GM21619 (cell line): ENCODE data around the gene ACP3.
A peak's percentile ranks its signal among the peaks of the same experiment; 100 is the strongest.

ENCODE experiments used
- ATAC-seq: cut with Tn5 transposase; IDR thresholded peaks from one replicate; pipeline ENCODE4 v1.9.1; 2021; ENCODE audit not compliant: unreplicated experiment

The ACP3 gene

DNA sequence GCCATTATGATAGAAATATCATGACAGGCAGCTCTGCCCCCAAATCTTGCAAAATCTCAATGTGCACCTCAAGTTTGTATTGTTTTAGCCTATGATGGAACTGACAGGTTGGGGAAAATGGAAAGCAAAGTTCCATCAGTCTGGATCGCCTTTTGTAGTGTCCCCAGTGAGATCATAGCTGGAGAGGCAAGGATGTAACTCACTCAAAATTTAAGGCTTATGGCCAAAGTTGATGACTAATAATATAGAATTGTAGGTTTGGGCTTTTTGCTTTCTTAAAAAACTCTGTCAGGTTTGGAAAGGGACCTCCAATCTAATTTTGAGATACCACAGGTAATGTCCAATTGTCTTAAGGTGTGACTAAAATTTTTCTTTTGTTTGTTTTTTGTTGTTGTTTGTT is 1.4 kb upstream of the ACP3 start:
- ATAC-seq: no peak

DNA sequence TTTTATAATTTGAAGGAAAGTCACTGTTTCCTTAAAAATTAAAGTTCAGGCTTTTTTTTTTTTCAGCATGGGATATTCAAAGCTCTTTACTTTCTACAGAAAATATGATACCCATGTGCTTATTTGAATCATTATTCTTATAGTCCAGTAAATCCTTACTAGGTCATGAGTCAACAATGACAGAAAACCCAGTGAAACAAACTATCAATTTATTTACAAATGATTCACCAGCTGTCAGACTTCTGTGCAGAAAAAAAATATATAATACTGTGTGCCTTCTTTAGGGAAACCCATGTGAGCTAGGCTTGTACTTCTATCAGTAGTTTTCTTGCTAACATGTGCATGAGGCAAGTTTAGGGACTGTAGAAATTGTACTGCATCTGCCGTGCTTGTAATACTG is 1.2 kb downstream of the ACP3 start:
- ATAC-seq: no peak

DNA sequence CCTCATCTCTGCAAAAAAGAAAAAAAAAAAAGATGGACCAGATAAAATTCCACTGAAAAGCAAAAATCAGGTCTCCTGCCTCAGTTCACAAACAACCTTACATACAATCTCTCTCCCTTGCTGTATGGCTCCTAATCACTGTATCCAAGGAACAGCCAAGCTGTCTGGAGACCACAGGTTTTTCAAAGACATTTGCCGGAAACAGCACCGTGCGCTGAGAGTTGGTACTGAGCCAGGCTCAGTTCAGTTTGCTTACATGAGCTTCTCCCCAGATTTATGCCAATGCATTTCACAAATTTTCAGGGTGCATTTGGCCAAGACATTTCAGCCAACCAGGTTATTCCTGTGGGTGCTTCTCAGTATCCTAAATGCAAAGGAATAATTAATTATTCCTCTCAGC is 4.1 kb downstream of the ACP3 start:
- no peak for ATAC-seq

DNA sequence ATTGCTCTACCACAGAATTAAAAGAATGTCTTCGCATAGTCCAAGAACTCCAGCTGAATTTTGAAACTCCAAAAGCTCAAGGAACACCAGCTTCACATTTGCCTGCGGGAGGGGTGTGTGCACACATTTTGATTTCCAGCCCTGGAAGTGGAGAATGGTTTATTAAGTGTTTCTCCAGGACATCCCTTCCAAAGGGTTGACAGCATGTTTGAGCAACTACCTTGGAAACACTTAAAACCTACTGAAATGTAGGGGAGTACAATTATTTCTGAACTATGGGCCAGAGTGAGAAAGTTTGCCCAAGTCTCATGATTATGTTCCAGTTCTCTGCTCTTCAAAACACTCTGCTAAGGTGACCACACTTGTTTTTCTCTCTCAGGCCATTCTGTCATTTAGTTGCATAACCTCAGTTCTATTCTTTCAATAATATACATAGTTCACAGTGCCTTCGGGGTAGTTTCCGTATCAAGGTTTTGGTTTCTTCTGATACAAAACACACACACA is 7.9 kb downstream of the ACP3 start:
- no peak for ATAC-seq

DNA sequence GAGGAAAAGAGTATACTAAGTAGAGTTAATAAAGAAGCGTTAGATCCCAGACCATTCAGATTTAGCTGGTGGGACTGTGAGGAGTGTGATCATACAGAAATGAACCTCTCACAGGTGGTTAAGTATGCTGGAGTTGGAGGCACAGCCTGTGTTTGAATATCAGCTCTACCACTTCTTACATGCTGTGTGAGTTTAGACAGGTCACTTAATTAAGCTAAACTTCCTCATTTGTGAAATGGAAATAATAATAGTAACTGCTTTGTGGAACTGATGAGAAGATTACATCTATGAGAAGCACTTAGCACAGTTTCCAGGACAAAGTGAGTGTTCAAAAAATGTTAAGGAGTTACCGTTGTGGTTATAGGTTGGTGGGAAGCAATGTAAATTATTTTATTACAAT is 8.4 kb downstream of the ACP3 start:
- peak; percentile 23 for ATAC-seq

DNA sequence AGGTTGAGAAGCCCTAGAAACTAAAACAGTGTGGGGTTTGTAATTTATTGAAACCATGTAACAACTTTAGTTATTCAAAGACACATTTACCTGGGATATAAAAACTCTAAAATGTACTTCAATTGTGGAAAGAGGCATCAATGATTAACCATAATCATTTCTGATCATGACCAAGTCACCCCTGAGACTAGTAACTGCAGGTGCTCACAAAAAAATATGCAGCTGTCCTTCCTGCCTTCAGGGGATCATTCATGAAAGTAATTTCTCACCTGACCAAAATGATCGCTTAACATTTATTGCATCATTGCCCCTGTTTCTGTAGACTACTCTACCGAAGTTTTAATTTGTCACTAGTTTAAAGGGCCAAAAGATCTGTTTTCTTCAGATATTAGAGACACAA is 9.0 kb downstream of the ACP3 start:
- peak; percentile 59 for ATAC-seq

DNA sequence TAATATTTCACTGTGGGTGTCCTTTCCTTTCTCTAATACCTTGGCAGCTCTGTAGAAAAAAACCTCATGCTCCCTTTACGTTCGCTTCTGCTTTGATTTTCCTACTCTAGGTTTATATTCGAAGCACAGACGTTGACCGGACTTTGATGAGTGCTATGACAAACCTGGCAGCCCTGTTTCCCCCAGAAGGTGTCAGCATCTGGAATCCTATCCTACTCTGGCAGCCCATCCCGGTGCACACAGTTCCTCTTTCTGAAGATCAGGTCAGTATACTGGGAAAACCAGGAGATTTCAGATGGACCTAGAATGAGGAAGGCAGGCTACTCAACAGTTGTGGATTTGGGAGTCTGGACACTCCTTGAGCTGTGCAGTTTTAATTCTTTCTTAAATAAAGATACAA is 14.9 kb downstream of the ACP3 start:
- ATAC-seq: no peak

DNA sequence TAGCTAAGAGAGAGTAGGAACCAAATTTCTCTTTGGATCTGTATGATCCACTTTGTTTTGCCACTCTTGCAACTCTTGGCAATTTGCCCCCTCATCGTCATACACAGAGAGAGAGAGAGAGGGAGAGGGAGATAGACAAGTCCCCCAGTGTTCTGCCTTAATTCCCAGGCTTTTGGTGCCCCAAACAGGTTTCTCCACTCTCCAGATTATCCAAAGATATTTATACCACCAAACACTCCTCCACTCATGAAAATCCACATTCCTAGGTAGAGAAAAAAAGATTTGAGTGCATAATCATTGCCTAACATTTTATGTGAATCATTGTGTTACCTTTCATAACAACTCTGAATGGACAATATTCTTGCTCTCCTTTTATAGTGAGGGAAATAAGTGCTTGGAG is 15.3 kb downstream of the ACP3 start:
- no peak for ATAC-seq

DNA sequence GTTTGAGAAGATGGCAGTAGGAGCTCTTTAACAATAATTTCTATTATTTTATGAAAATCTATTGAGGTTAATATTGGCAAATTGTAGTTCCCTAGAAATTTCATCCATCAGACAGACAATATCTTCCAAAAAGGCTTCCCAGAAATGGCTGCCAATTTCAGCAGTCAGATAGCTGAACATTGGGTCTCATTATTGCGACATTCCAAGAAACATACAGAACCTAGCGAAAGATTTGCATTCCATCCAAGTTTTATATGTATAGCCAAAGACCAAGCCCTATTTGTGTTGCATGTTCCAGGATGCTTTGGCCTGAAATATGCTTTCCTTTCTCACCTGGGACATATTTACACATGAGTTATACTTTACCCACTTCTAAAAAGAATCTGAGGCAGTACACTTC is 24.5 kb downstream of the ACP3 start:
- no peak for ATAC-seq

DNA sequence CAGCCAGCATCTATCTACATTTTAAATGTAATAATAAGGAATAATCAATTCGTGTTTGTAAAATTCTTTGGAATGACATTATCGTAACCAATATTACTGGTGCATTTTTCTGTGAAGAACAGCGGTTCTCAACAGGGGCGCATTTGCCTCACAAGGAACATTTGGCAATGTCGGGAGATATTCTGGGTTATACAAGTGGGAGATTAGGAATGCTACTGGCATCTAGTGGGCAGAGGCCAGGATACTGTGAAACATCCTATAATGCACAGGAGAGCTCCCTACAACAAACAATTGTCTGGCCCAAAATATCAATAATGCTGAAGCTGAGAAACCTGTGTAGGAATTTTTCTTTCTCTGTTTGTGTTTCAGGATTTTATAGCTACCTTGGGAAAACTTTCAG is 25.0 kb downstream of the ACP3 start:
- no peak for ATAC-seq

DNA sequence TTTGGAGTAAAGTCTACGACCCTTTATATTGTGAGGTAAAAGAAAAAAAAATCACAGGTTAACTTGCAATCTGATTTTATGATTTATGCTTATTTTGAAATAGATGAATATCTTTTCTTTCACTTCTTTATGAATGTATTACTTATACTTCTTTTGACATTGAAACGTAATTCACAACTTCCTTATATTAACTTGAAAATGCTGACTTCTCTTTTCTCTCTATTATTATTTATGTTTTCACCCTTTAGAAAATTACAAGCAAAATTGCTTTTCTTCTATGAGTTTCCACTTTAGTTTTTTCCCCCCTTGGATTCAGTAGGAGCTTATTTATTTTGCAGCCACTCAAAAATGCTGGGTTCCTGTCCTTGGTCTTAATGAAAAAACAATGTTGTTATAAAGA is 25.4 kb downstream of the ACP3 start:
- ATAC-seq: no peak

DNA sequence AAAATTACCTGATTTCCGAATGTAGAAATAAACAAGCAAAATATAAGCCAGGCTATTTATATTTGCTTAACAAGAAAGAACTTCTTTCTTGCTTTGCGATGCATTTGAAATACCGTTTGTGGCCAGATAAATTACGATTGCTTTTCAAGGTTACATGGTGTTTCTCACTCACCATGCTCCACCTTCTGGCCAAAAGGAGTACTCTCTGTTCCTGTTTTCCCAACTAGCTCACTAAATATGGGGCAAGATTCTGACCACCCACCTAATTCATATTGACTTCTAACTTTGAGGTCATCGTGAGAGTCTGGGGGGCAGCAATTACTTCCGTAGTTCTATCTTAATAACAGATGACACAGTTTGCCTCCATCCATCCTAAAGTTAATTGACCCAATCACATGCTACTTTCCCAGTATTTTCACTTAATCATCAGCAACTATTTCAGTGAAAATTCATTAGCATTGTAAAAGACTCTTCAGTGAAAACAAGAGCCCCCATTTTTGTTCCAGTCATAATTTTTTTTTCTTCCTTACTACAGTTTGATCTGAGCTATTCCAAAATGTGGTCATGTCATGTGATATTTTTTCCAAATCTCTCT is 25.9 kb downstream of the ACP3 start:
- peak; percentile 57 for ATAC-seq

DNA sequence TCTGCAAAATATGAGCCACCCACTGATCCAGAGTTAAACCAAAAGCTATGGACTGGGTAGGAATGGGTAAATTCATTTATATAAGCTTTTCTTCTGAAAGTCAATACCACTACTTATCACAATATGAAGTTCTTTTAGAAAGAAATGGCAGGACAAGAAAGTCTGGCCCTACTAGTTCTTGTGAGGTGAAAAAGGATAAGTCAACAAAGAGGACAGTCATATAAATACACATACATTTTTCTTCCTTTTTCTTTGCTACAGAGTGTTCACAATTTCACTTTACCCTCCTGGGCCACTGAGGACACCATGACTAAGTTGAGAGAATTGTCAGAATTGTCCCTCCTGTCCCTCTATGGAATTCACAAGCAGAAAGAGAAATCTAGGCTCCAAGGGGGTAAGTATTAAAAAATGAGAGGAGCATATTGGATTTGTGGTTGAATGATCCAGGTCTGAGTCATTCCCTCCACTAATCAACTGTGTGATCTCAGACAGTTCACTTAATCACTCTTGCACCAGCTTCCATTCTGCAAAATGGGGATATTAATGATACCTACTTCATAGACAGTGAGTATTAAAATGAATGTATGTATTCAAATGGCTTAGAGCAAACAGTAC is 27.6 kb downstream of the ACP3 start:
- ATAC-seq: no peak

DNA sequence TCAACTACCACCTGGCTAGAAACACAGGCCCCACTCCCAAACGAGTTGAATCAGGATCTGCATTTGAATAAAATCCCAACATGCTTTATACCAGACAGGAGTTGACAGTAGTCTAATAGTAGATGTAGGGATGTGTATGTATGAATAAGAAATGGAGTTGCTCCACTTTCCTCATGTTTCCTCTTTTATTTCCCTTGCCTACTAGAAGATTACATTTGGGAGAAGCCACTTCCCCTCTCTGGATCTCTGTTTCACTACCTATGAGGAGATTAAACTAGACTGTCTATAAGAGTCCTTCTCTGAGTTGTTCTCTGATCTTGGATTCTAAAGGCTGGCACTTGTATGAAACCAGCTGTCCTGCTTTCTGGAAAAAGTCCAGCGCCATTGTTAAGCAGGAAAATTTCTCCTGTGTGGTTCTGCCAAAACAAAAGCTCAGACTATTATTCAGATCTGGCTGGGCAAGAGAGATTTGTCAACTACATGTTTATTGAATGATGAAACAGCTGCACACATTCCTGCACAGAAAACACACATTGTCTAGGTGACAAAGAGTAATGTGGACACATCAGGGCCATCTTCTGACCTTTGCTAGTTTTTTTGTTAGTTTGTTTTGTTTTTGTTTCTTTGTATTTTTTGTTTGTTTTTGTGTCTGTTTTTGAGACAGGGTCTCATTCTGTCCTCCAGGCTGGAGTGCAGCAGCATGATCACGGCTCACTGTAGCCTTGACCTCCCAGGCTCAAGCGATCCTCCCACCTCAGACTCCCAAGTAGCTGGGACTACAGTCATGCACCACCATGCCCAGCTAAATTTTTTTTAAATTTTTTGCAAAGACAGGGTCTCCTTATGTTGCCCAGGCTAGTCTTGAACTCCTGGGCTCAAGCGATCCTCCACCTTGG is 29.9 kb downstream of the ACP3 start:
- no peak for ATAC-seq

DNA sequence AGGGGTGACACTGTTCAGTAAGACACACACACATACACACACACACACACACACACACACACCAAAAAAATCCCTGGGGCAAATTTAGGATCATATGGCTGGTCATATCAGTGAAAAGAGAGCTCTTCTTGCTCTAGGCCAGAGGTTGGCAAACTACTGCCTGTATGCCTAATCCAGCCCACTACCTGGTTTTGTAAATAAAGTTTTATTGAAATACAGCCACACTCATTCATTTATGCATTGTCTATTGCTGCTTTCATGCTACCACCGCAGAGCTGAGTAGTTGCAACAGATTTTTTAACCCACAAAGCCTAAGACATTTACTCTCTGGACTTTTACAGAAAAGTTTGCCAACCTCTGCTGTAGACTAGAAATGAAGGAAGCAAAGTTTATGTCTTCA is 30.6 kb downstream of the ACP3 start:
- no peak for ATAC-seq

DNA sequence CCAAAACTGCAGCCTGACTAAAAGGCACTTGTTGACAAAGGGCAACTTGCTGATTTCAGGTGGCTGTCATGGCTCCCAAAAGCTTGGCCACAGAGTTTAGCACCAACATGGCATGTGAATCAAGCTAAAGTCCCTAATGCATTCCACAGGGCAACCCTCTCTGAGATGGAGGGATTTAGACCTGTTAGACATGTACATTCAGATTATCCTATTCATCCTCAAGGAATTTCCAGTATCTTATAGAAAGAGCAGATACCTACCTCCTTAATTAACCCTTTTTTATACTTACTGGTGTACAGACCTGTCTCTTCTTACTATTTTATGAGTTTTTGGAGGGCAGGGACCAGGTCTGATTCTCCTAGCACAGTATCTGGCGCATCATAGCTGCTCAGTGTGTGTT is 31.3 kb downstream of the ACP3 start:
- no peak for ATAC-seq

DNA sequence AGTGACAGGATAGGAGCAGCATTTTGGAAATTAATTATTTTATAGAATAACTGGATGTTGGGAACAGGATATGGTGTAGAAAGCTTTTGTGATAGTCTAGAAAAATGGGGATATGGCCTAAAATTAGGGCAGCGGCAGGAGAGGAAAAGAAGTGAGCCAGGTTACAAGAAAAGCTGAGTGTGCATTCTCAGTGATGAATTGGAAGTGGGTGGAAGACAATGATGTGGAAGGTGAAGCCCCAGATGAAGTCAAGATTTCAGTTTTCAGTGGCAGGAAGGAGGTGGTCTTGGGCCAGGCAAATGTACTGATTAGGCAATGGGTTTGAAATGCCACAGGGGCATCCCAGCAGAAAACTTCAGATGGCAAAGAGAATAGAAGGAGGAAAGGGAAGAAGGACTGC is 33.6 kb downstream of the ACP3 start:
- ATAC-seq: no peak

DNA sequence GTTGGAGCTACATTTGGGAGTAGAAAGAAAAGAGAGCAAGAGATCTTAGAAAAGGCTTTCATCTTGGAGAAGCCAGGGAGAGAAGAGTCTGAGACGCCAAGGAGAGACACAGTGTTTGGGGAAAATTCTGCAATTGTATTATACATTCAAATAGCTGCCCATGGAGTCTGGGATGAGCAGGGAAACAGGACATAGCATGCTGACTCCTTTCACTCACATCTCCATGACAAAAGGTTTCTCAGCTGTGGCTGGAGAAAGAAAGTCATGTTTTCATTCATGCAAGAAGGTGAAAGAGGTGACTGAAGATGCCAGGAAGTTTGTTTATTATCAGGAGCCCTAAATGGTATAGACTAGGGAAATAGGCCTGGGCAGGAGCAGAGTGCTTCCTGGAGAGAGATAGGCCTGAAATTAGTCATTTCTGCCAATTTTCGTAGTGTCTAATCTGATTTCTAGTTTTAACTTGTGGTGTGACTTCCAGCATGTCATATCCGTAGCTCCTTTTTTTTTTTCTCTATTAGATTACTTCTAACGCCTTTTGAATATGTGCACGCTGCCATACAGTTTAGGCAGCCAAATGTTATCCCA is 34.1 kb downstream of the ACP3 start:
- no peak for ATAC-seq

DNA sequence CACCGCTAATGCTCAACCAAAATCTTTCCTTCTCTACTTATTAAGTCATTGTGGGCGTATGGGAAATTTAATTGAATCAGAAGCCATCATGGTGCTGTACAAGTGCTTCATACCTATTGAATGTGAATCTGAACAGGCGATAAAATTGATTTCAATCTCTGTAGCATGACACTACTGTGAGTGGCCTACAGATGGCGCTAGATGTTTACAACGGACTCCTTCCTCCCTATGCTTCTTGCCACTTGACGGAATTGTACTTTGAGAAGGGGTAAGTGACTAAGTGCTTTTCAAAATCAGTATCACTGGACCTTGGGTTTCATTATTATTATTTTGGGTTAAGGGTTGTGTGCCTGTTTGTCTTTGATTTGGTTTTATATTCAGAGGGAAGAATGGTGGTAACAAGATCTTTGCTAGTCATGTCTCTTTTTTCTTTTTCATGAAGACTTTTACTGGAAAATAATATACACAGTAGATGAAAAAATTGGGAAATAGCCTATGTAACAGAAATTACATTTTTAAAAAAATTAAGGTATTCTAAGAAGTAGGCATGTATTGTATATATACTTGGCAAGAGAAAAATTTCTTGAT is 35.4 kb downstream of the ACP3 start:
- ATAC-seq: peak; percentile 78

DNA sequence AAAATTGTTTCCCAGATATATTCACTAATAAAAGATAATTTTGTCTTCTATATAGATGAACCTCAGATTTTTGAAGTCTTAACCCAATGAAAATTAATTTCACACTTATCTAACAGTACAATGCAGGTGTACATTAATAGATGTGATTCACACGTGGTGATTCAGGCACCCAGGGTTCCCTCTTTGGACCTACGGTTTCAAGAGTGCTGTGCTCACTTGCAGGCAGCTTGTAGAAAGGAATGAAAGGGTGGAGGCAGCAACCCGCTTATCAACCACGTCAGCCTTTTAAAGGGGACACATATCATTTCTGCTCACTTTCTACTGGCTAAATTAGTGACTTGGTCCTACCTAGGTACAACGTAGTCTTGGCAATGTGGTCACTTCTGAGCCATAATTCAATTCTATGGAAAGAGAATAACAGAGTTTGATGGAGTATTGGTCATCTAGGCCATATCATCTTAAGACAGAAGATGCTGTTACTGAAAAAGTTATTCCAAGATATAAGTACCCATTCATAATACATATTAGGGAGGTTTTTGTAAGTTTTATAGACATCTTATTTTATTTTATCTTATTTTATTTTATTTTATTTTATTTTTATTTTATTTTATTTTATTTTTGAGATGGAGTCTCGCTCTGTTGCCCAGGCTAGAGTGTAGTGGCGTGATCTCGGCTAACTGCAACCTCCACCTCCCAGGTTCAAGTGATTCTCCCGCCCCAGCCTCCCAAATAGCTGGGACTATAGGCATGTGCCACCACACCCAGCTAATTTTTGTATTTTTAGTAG is 37.9 kb downstream of the ACP3 start:
- ATAC-seq: no peak

DNA sequence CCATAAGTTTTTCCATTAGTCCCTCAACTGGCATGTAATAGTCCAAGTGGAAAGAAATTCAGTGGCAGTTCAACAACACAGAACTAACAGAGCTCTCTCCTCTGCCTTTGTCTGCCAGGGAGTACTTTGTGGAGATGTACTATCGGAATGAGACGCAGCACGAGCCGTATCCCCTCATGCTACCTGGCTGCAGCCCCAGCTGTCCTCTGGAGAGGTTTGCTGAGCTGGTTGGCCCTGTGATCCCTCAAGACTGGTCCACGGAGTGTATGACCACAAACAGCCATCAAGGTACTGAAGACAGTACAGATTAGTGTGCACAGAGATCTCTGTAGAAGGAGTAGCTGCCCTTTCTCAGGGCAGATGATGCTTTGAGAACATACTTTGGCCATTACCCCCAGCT is 39.4 kb downstream of the ACP3 start:
- no peak for ATAC-seq
